Stimulated activated CD8-positive, alpha-beta memory T cell treated with anti-CD3 and anti-CD28 coated beads, Interleukin-2, amount 100 ng/mL, for 1 hour (primary cell): Measurements from ENCODE around the gene UNC13B.

ENCODE experiments used
- DNase-seq, 2 donors: peaks; one replicate each; pipeline ENCODE4 v3.0.0-alpha.2; 2020; ENCODE audit warnings: low read depth in 2 of 2

Gene UNC13B

GRCh38 chr9:35333551-35333950, 171.7 kb downstream of the UNC13B start:
- DNase-seq = no peak

DNA sequence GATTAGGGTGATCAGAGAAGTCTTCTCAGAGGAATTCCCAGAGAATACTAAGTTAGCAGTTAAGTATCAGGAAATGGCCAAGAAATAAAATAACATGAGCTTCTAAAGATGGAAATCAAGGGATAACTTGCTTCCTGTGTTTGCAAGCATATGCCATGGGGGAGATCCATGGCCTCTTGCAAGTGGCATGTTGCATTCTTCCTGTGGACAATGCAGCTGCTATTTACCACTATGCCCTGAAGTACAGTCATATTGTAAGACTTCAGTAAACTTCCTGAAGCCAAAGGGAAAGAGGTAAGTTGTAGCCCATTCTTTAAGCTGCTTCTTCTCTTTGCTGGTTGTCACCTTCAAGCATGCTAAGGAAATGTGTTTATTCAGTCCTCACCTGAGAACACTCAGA, 173.4 kb downstream of the UNC13B start:
- DNase-seq = no peak

- no peak for DNase-seq
Measured at GRCh38 chr9:35338086-35338485, 176.3 kb downstream of the UNC13B start.

GRCh38 chr9:35338561-35339274, 176.9 kb downstream of the UNC13B start:
- no peak for DNase-seq

DNA sequence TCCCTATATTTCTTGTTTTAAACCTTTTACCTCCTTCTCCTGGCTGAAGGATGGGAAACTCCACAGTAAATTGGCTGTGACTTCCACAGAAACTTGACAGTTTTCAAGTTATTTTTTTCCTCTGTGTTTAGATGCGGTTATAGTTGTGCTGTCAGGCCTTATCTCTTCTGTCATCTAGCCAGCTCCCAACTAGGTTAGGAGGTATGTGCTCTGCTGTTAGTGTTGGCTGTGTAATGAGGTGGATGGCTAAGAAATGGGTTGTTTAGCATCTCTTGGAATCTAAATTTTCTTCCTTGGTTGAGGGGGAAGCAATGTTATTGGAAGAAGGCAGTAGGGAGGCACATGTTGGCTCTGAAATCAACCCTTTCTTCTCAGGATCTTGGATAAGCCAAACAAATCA, 178.2 kb downstream of the UNC13B start:
- no peak for DNase-seq

GRCh38 chr9:35341021-35341420, 179.2 kb downstream of the UNC13B start:
- DNase-seq = no peak

- DNase-seq = no peak
Measured at GRCh38 chr9:35341585-35341984, 179.8 kb downstream of the UNC13B start.

- no peak for DNase-seq
Measured at GRCh38 chr9:35342221-35342958, 180.6 kb downstream of the UNC13B start.

GRCh38 chr9:35348109-35348508, 186.3 kb downstream of the UNC13B start:
- no peak for DNase-seq

GRCh38 chr9:35349287-35349990, 187.6 kb downstream of the UNC13B start:
- DNase-seq = no peak

DNA sequence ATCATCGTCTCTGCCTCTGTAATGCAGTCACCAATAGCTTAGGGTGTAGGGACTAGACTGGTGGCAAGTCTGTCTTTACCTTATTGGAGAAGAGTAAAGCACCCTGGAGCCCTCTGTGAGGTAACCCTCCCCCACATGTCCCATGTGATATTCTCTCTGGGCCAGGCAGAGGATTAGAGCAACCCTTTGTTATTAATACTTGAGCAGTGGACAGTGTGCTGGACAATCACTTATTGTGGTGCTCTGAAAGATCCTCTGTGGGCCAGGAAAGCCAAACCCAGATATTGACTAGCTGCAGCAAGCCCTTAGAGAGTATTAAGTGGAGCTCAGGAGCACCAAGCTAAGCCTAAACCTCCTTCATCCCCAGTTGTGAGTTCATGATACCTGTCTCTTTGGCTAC, 188.4 kb downstream of the UNC13B start:
- no peak for DNase-seq

DNA sequence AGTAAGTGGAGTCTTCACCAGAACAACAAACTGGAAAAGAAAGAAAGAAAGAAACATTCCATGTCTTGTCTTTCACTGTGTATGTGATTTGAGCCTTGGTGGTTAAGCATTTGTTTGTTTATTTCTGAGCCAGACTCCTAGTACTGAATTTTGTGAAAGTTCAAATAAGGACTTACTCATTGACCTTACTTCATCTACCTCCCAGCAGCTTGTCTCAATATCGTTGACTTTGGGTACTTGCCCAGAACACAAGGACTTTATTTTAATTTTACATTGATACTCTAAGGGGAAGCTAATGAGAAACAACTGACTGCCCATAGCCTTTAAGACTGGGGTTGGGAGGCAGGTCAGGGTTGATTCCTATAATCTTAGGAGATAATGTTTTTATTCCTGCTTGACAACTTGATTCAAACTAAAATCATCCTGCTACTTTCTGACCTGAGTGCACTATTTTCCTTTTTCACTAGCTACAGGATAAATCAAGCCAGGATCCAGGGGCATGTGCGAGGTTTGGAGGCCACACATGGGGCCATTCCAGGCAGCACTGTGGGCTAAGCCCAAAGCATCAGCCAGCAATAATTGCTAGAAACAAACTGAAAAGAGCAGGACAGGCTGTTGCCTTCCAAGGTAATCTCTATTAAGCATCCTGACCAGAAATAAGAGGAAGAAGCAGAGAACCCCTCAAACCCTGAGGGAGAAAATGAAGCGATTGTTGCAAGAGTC, 189.2 kb downstream of the UNC13B start:
- no peak for DNase-seq

GRCh38 chr9:35353731-35354365, 192.0 kb downstream of the UNC13B start:
- no peak for DNase-seq

DNA sequence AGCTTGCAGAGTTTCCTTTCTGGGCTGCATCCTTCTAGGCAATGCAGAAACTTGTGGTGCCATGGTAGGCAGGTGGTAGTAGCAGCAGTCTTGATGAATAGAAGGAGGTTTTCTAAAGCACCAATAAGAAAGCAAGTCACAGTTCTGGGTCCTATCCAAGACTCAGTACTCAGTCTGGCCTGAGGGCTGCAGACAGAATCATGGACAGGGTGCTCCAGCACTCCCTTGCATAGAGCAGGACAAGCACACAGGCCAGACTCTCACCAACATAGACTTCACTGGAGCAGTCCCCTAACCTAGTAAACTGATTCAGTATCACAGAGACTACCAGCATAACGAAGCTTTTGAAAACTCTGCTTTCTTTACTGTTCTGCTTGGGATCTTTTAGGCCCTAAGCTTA, 194.1 kb downstream of the UNC13B start:
- no peak for DNase-seq

GRCh38 chr9:35357116-35357515, 195.3 kb downstream of the UNC13B start:
- DNase-seq = no peak

GRCh38 chr9:35357826-35358225, 196.0 kb downstream of the UNC13B start:
- no peak for DNase-seq

DNA sequence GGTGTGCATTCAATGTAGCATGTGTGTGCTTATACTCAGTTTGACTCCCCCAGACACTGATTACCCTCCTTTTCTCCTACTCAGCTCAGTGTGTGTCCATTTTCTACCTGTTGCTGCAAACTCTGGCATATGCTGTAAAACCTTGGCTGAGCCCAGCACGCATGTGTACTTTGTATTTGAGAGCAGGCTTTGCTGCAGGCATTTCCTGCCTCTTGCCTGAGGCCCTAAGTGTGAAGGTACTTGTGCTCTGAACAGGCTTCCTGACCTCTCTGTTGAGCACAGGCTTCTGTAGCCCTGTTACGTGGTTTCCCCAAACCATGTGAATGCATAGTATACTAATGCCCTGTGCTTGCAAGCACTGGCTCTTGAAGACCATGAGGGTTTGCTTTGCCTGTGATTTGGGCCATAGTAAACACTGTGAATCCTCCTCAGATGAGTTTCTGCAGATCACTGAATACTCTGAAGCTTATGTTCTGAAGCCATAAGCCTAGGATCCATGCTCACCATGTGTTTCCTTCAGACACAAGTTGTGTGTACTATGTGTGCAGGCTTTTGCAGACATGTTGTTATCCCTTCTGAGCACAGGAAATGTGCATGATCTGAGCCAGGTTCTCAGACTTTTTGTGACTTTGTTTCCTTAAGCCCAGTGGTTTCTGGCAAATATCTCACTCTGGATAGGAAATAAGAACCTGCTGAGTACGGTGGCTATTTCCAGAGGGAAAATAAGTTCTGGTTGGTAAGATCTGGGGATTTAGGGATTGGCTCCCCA, 203.2 kb downstream of the UNC13B start:
- DNase-seq = no peak

- no peak for DNase-seq
Measured at GRCh38 chr9:35366627-35367026, 204.8 kb downstream of the UNC13B start.

- DNase-seq = no peak
Measured at GRCh38 chr9:35367451-35367850, 205.6 kb downstream of the UNC13B start.

DNA sequence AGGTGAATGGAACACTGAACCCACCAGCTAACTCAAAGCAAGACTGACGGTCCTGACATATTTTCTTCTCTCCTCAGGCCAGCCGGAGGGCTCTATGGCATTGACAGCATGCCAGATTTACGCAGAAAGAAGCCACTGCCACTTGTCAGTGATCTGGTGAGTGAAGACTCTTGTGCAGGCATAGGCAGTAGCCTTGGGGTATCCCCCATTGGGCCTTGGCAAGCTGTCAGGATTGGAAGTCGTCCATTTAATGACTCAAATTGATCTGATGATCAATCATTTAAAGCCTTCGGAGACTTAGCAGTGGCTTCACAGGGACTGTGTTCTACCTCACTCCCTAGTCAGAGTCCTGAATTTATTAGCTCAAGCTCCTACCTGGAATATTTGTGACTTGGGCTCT, 208.4 kb downstream of the UNC13B start:
- no peak for DNase-seq

- no peak for DNase-seq
Measured at GRCh38 chr9:35374436-35374835, 212.6 kb downstream of the UNC13B start.
